HepG2 (cell line): Measurements from ENCODE around the gene CAPG. TPM values are rescaled to one million over a fixed set of nuclear protein-coding genes. Genes with fewer than 3 reads are reported as not detected.
A peak's percentile ranks its signal among the peaks of the same experiment; 100 is the strongest.

Experiments used
- ATAC-seq: fragments of 200-7000 bp; cut with Tn5 transposase; 3 replicates; pipeline ENCODE4 v1.9.1; 2020; ENCODE audit warnings: mild to moderate bottlenecking, moderate library complexity
- BruUV-seq: library from RNA; stranded (reverse); fragments of 400-500 nt; replicated peaks from 2 replicates; lab custom pipeline; 2021; lab: Mats Ljungman, UMichigan
- CTCF ChIA-PET: fragments of 300-600 bp; formaldehyde crosslinking; extraction: SDS; loops from one replicate; lab custom pipeline; 2021; ENCODE audit warnings: low total read pairs, inconsistent platforms, low intra/inter-chr PET ratio; lab: Yijun Ruan, JAX
- POLR2A ChIA-PET: fragments of 350-600 bp; sonication (Branson Sonifier 250); formaldehyde crosslinking; loops from one replicate; lab custom pipeline; 2020; ENCODE audit warnings: antibody characterized with exemption, inconsistent platforms; lab: Yijun Ruan, JAX
- DNase-seq: peaks from one replicate; pipeline ENCODE4 v3.0.0-alpha.2; 2015; ENCODE audit warnings: low spot score
- FAIRE-seq: peaks from 3 replicates; lab custom pipeline; 2011; peaks lifted over from hg19 to GRCh38; lab: Jason Lieb, UNC
- H2AFZ ChIP-seq: one replicate; pipeline ENCODE4 v1.6.1; 2011; ENCODE audit warnings: low read length, inconsistent platforms
- H3K27ac ChIP-seq: fragments of 300-600 bp; 3 replicates; pipeline ENCODE4 v1.8.0; 2011; ENCODE audit warnings: mixed run types, mild to moderate bottlenecking, mixed read lengths, low read length, inconsistent platforms; ENCODE audit not compliant: insufficient read depth; ENCODE audit errors: extremely low read length
- H3K27me3 ChIP-seq, 2 experiments: fragments of 200-600 bp in 1 of 2; 2 replicates in 1 of 2; 3 replicates in 1 of 2; pipeline versions ENCODE4 v1.6.0 to v1.8.0; 2011; ENCODE audit warnings: low read length in 2 of 2, mild to moderate bottlenecking in 2 of 2, moderate library complexity in 2 of 2, inconsistent platforms in 1 of 2; ENCODE audit not compliant: insufficient read depth in 2 of 2, control insufficient read depth in 1 of 2
- H3K36me3 ChIP-seq, 2 experiments: fragments of 200-600 bp in 1 of 2; replicated peaks in 1 of 2; 2 replicates in 1 of 2; 3 replicates in 1 of 2; pipeline versions ENCODE4 v1.5.1 to v1.8.0; 2011; ENCODE audit warnings: low read length in 2 of 2, inconsistent platforms in 1 of 2; ENCODE audit not compliant: insufficient read depth in 2 of 2, control insufficient read depth in 1 of 2
- H3K4me1 ChIP-seq: 2 replicates; pipeline ENCODE4 v1.5.1; 2012; ENCODE audit warnings: low read length, inconsistent platforms; ENCODE audit not compliant: insufficient read depth
- H3K4me2 ChIP-seq: 2 replicates; pipeline ENCODE4 v1.6.0; 2011; ENCODE audit warnings: low read depth, low read length, inconsistent platforms
- H3K4me3 ChIP-seq, 3 experiments: fragments of 200-600 bp in 1 of 3; sonication (generic), shearing (Covaris generic) in 1 of 3; replicated peaks in 1 of 3; 2 replicates each; pipeline ENCODE4 v1.5.1; 2011 to 2016; ENCODE audit warnings: low read length in 3 of 3, inconsistent platforms in 2 of 3, low read depth in 2 of 3, mild to moderate bottlenecking in 2 of 3, control low read depth in 1 of 3, mixed read lengths in 1 of 3; ENCODE audit not compliant: insufficient read depth in 1 of 3
- H3K79me2 ChIP-seq: one replicate; pipeline ENCODE4 v1.6.1; 2011; ENCODE audit warnings: low read length, inconsistent platforms; ENCODE audit not compliant: insufficient read depth
- H3K9ac ChIP-seq: 2 replicates; pipeline ENCODE4 v1.6.0; 2011; ENCODE audit warnings: mild to moderate bottlenecking, low read depth, low read length, inconsistent platforms; ENCODE audit not compliant: insufficient read depth
- H3K9me3 ChIP-seq: 2 replicates; pipeline ENCODE4 v1.5.1; 2012; ENCODE audit warnings: mild to moderate bottlenecking, low read length
- H4K20me1 ChIP-seq: 2 replicates; pipeline ENCODE4 v1.6.0; 2011; ENCODE audit warnings: inconsistent platforms, mild to moderate bottlenecking, low read length, moderate library complexity; ENCODE audit not compliant: insufficient read depth
- CENPBD1 ChIP-seq: sonication (generic); formaldehyde crosslinking; IDR thresholded peaks from 2 replicates; pipeline ENCODE4 v1.8.0; 2022; ENCODE audit warnings: missing genetic modification reagents, low read depth, mild to moderate bottlenecking, borderline replicate concordance
- DMAP1 ChIP-seq: IDR thresholded peaks from 2 replicates; pipeline ENCODE4 v1.6.1; 2016
- E2F5 ChIP-seq: sonication (generic); formaldehyde crosslinking; conservative IDR thresholded peaks from 2 replicates; pipeline ENCODE4 v1.4.0; 2020; ENCODE audit warnings: missing genetic modification reagents
- FOXC1 ChIP-seq: sonication (generic); formaldehyde crosslinking; IDR thresholded peaks from 2 replicates; pipeline ENCODE4 v1.8.0; 2022; ENCODE audit warnings: mild to moderate bottlenecking, missing genetic modification reagents, borderline replicate concordance
- HES4 ChIP-seq: sonication (generic); formaldehyde crosslinking; IDR thresholded peaks from 2 replicates; pipeline ENCODE4 v1.9.0; 2021; ENCODE audit warnings: mild to moderate bottlenecking, missing genetic modification reagents, borderline replicate concordance
- KLF11 ChIP-seq: IDR thresholded peaks from 2 replicates; pipeline ENCODE4 v1.6.1; 2016; ENCODE audit warnings: missing compliant biosample characterization
- MLLT10 ChIP-seq: sonication (generic); formaldehyde crosslinking; IDR thresholded peaks from 2 replicates; pipeline ENCODE4 v1.4.0; 2020; ENCODE audit warnings: missing genetic modification reagents
- NR2F1 ChIP-seq, 2 experiments: fragments of 450-650 bp in 1 of 2; formaldehyde crosslinking in 1 of 2; IDR thresholded peaks; 2 replicates each; pipeline versions ENCODE4 v1.5.0 to v1.6.1; 2016 to 2020; ENCODE audit warnings: mild to moderate bottlenecking in 1 of 2, missing compliant biosample characterization in 1 of 2, missing genetic modification reagents in 1 of 2, moderate library complexity in 1 of 2
- REST ChIP-seq, 2 experiments: IDR thresholded peaks; 2 replicates each; pipeline ENCODE4 v1.6.1; 2011 to 2012; ENCODE audit warnings: low read length in 2 of 2, borderline replicate concordance in 1 of 2, low read depth in 1 of 2, mild to moderate bottlenecking in 1 of 2, moderate library complexity in 1 of 2
- SATB2 ChIP-seq: sonication (generic); formaldehyde crosslinking; IDR thresholded peaks from 2 replicates; pipeline ENCODE4 v1.5.0; 2020; ENCODE audit warnings: missing genetic modification reagents
- SP4 ChIP-seq: sonication (generic); formaldehyde crosslinking; IDR thresholded peaks from 2 replicates; pipeline ENCODE4 v1.8.1; 2023; ENCODE audit warnings: mild to moderate bottlenecking, missing genetic modification reagents
- XBP1 ChIP-seq: sonication (generic); formaldehyde crosslinking; IDR thresholded peaks from 2 replicates; pipeline ENCODE4 v1.5.0; 2020; ENCODE audit warnings: missing genetic modification reagents
- ZMYM4 ChIP-seq: sonication (generic); formaldehyde crosslinking; IDR thresholded peaks from 2 replicates; pipeline ENCODE4 v1.8.1; 2023; ENCODE audit warnings: mild to moderate bottlenecking, missing genetic modification reagents
- ZNF687 ChIP-seq: sonication (generic); formaldehyde crosslinking; IDR thresholded peaks from 2 replicates; pipeline ENCODE4 v1.5.1; 2020; ENCODE audit warnings: mild to moderate bottlenecking, missing genetic modification reagents, moderate library complexity
- ZNF879 ChIP-seq: sonication (generic); formaldehyde crosslinking; IDR thresholded peaks from 2 replicates; pipeline ENCODE4 v1.8.1; 2023; ENCODE audit warnings: missing genetic modification reagents
- WGBS: methylation state at CpG from one replicate; pipeline ENCODE4 v1.1.6; 2017; ENCODE audit warnings: low lambda C conversion rate; 5-methylcytosine and 5-hydroxymethylcytosine counted together
- in situ Hi-C: cut with HindIII; loops from 2 replicates; pipeline ENCODE4 v1.10.0; 2017; ENCODE audit warnings: low pct_unique_long_range_greater_than_20kb; ENCODE audit not compliant: extremely low pct_ligation_motif_present
- intact Hi-C: fragments of 100-400 bp; cut with micrococcal nuclease; formaldehyde crosslinking; loops from one replicate; pipeline ENCODE4 v1.10.0; 2022; ENCODE audit not compliant: unreplicated experiment
- polyA plus RNA-seq, 8 experiments: library from polyadenylated mRNA; depleted of rRNA in 3 of 8; stranded (reverse) in 7 of 8; unstranded in 1 of 8; fragments of >200 nt; fragmentation: Illumina TruSeq in 4 of 8; extraction: Trizol in 4 of 8; gene quantifications; 2 replicates each; pipeline versions ENCODE4 v1.2.1 to v1.2.3, GENCODE V29; 2011 to 2016; ENCODE audit warnings: low read depth in 4 of 8, missing spikeins in 1 of 8, mixed read lengths in 1 of 8; ENCODE audit not compliant: insufficient read depth in 1 of 8
- total RNA-seq, 5 experiments: library from RNA; depleted of rRNA; stranded (reverse); fragments of >200 nt; fragmentation: Illumina TruSeq; extraction: Trizol; gene quantifications; 2 replicates each; pipeline ENCODE4 v1.2.3, GENCODE V29; 2016; ENCODE audit warnings: low read depth in 1 of 5

The CAPG gene
- total and polyA plus RNA-seq, 2 of the 13 experiments (the other 11 are each of a cell fraction or from before 2014, with no cell fraction given), result 12.7 to 18.2 TPM

GRCh38 chr2:85401464-85401805, 8.7 kb downstream of the CAPG start:
- WGBS, result 28% methylated on average over 2 of the region's 7 CpGs
- Histone ChIP-seq H3K4me2 (peak overlapping the region; percentile 28; the same call in 1 of the 2 replicates), H3K9me3 (no peaks in the 10 kb centered on the region), H3K27me3 (no peaks in the 10 kb centered on the region), H3K79me2 (no peaks in the 10 kb centered on the region), H3K9ac (no peak overlapping the region), H3K4me1 (peaks cover 51% of the 10 kb centered on the region), H3K27ac (no peak overlapping the region), H3K36me3 (no peaks in the 10 kb centered on the region), H3K4me3 (no peak overlapping the region; a peak in 1 of 6 replicates), H2AFZ (no peak overlapping the region), H4K20me1 (no peaks in the 10 kb centered on the region)
- FAIRE-seq (no peak), ATAC-seq (peak; percentile 36), DNase-seq (no peak)
- intact Hi-C loops, result no loop called here
- in situ Hi-C loops, result no loop called here
- no TSS peak for BruUV-seq
- CTCF ChIA-PET, result no interaction called here
- no peak for TF ChIP-seq XBP1 (CRISPR knock-in tag)
- no peak for TF ChIP-seq ZNF687 (CRISPR knock-in tag)
- TF ChIP-seq ZMYM4 (CRISPR knock-in tag), result no peak
- TF ChIP-seq NR2F1 (CRISPR knock-in tag; IDR thresholded peaks at IDR 0.05), result no peak
- TF ChIP-seq MLLT10 (CRISPR knock-in tag), result no peak
- TF ChIP-seq SP4 (CRISPR knock-in tag), result no peak
- TF ChIP-seq REST (IDR thresholded peaks at IDR 0.05; ENCODE audit: borderline replicate concordance in 1 of 2, low read depth in 1 of 2, low read length in 2 of 2), result no peak
- no peak for TF ChIP-seq E2F5 (CRISPR knock-in tag)
- TF ChIP-seq CENPBD1 (CRISPR knock-in tag), result no peak
- no peak for TF ChIP-seq ZNF879
- no peak for TF ChIP-seq KLF11 (CRISPR knock-in tag)
- TF ChIP-seq SATB2 (CRISPR knock-in tag), result no peak
- no peak for TF ChIP-seq FOXC1 (CRISPR knock-in tag)
- TF ChIP-seq DMAP1 (CRISPR knock-in tag), result no peak
- no peak for TF ChIP-seq HES4 (CRISPR knock-in tag)
- POLR2A ChIA-PET, result interaction anchor here (1.2 to 3.4 kb wide), 3 partner anchors 17 to 137 kb away, joined by 3 to 13 read pairs (median 4); partner anchors contain the start of genes ELMOD3, MAT2A, RETSAT and SH2D6
